GM12864 (cell line): ENCODE measurements around the gene SLC9A3.
"Not testable (repeated sequence)": the region's sequence is repeated elsewhere in the genome, so short reads cannot be mapped to it uniquely, and the experiment has no call there.

ENCODE experiments used
- DNase-seq: peaks from one replicate; pipeline ENCODE4 v3.0.0-alpha.2; 2011; ENCODE audit warnings: low read depth
- H3K4me3 ChIP-seq: 2 replicates; pipeline ENCODE4 v1.5.1; 2011; ENCODE audit warnings: mild to moderate bottlenecking, low read depth, low read length, control low read depth
- TF ChIP-seq, protein P1 (sequence below): IDR thresholded peaks from 2 replicates; pipeline ENCODE4 v1.5.1; 2011; ENCODE audit warnings: low read depth, mild to moderate bottlenecking, moderate library complexity, low read length, control low read depth, inconsistent platforms; ENCODE audit errors: missing control alignments

Gene SLC9A3

DNA sequence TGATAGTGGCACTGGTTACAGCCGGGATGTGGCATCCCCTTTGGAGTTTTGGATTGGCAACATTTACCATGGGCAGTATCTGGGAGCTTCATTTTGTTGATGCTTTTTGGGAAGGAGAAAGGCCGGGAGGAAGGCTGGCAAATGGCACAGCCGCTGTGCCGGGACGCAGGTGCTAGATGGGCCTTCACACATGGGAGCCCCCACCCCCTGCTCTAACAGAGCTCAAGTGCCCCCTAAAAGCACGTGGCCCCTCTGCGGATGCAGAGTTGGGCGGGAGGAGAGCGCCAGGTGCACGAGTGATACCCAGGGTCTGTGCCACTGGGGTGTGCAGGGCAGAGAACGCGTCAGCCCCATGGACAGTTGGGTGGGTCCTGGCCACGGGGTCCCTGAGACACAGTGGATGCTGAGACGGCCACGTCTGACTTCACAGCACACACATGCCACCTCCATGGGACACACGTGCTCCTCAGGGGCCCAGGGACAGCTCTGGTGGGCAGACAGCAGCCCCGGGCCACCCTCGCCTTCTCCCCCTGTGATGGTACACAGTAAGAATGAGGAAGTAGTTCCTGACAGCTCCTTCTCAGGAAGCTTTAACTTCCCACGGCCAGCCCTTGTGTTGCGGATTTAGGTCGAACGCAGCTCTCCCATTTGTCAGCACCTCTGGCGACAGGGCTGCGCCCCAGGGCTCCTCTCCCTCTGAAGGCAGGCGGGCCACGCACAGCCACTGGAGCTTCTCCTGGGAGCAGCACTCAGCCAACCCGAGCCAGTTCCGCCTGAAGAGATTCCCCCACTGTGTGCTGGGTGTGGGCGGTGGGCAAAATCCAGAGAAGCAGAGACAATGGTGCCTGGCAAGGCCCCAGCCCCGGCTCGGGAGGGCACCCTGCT is 10.8 kb downstream of the SLC9A3 start:
- TF ChIP-seq, protein P1, sequence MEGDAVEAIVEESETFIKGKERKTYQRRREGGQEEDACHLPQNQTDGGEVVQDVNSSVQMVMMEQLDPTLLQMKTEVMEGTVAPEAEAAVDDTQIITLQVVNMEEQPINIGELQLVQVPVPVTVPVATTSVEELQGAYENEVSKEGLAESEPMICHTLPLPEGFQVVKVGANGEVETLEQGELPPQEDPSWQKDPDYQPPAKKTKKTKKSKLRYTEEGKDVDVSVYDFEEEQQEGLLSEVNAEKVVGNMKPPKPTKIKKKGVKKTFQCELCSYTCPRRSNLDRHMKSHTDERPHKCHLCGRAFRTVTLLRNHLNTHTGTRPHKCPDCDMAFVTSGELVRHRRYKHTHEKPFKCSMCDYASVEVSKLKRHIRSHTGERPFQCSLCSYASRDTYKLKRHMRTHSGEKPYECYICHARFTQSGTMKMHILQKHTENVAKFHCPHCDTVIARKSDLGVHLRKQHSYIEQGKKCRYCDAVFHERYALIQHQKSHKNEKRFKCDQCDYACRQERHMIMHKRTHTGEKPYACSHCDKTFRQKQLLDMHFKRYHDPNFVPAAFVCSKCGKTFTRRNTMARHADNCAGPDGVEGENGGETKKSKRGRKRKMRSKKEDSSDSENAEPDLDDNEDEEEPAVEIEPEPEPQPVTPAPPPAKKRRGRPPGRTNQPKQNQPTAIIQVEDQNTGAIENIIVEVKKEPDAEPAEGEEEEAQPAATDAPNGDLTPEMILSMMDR = no peak
- DNase-seq = no peak

DNA sequence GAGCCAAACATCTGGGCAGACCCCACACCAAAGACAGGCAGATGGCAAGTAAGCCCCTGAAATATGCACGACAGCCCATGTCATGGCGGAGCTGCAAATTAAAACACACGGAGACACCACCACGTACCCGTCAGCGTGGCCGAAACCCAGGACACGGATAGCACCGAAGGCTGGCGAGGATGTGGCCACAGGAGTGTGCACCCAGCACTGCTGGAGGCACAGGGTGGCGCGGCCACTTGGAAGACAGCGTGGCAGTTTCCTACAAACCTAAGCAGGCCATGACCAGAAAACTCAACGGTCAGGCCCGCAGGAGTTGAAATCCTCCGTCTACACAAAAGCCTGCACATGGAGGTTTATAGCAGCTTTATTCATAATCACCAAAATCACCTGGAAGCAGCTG is 12.8 kb downstream of the SLC9A3 start:
- H3K4me3 ChIP-seq = no peak overlapping the region
- TF ChIP-seq, protein P1 = no peak

More for the DNA sequence above, 10.8 kb downstream of the SLC9A3 start:
- no peak overlapping the region for H3K4me3 ChIP-seq

DNA sequence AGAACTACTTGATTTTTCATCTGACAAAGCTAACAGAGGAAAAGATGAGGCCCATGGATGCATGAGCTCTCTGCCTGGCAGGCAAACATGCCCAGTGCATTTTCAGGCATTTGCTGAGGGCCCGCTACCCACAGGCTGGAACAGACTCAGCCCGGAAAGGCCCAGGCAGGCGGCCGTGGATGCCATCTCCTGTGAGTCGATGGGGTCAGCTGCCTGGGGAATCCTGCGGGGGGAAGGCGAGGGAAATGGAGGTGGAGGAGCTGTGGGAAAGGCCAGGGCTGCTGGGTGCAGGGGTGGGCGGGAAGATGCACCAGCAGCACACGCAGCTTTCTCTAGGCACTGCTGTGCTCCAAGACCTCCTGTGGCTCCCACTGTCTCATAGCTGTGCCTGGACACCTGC is 13.7 kb downstream of the SLC9A3 start:
- no peak overlapping the region for H3K4me3 ChIP-seq
- DNase-seq = no peak
- TF ChIP-seq, protein P1 = no peak

More for the DNA sequence above, 12.8 kb downstream of the SLC9A3 start:
- DNase-seq = no peak

DNA sequence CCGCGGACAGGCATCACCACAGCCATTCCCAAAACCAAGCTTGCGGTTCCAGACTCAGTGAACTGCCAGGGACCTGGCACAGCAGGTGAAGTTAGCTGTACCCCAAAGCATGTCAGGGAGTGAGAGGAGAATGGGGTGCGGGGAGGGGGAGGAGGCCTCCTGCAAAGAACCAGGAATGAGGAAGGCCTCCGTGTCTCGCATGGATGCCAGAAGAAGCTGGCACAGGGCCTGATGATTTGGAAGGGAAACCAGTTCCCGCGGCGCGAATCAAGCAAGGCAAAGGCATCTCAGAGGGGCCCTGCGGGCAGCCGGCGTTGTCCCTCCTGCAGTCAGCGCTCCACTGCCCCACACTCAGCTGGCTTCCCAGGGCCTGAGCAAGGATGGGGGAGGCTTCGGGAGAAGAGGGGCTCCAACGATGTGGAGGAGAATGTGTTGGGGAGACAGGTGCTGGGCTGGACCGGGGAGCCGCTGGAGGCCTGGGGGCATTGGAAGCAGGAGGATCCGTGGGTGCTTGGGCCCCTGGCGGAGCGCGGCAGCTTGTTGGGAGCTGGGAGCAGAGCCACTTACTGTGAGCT is 14.6 kb downstream of the SLC9A3 start:
- H3K4me3 ChIP-seq = no peak overlapping the region
- TF ChIP-seq, protein P1 = no peak
- no peak for DNase-seq

DNA sequence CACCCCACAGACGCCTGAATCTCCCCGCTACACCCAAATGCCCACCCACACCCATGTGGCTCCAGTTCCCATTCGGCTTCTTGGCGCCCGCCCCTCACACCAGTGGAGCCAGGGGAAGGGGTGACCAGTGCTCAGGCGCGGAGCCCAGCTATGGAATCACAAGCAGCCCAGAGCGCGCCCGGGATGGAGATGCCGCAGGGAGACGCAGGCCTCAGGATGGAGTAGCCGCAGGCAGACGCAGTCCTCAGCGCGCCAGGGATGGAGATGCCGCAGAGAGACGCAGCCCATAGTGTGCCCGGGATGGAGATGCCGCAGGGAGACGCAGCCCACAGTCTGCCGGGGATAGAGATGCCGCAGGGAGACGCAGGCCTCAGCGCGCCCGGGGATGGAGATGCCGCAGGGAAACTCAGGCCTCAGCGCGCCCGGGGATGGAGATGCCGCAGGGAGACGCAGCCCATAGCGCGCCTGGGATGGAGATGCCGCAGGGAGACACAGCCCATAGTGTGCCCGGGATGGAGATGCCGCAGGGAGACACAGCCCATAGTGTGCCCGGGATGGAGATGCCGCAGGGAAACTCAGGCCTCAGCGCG is 16.2 kb downstream of the SLC9A3 start:
- H3K4me3 ChIP-seq = not testable (repeated sequence)

DNA sequence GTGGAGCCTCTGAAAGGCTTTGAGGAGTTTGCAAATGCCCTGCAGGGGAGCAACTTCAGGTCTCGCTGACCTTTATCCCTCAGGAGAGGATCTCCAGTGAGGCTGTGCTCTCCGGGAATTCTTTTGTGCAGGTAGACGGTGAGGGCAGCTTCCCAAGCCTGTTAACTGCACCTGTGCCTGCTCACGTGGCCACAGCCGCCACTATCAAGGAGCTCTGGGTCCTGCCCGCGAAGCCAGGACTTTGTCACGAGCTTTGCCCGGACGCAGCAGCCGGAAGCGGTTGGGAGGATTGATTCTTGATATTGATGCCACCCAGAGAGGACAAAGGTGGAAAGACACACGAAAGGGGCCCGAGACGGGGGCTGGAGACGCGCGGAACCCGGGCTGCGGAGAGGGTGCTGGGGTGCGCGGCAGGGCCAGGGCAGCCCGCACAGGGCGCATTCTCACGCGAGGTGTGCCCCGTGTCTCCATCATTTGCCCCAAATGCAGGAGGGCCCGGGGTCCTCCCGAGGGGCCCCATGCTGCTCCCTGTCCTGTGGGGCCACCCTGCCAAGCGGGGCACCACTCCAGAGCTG is 18.2 kb downstream of the SLC9A3 start:
- DNase-seq = no peak
- no peak overlapping the region for H3K4me3 ChIP-seq

More for the DNA sequence above, 16.2 kb downstream of the SLC9A3 start:
- DNase-seq = not testable (repeated sequence)

More for the DNA sequence above, 18.2 kb downstream of the SLC9A3 start:
- TF ChIP-seq, protein P1 = no peak
